Stimulated activated CD4-positive, alpha-beta T cell treated with anti-CD3 and anti-CD28 coated beads, Interleukin-15, amount 100 ng/mL, for 1 hour (primary cell): ENCODE data around the gene GBP6.
"Not testable (repeated sequence)": the region's sequence is repeated elsewhere in the genome, so short reads cannot be mapped to it uniquely, and the experiment has no call there.

Experiments
- DNase-seq, 2 donors: peaks; one replicate each; pipeline ENCODE4 v3.0.0-alpha.2; 2020; ENCODE audit warnings: low read depth in 1 of 2, low spot score in 1 of 2

Gene GBP6

GRCh38 chr1:89363638-89364536 is at the start of gene GBP6:
TSS of gene GBP6 (plus strand) at chr1:89364059. CDS start at chr1:89368552, 4,493 bp downstream.
- DNase-seq: no peak

GRCh38 chr1:89322402-89322801 is 41.5 kb upstream of the GBP6 start:
- no peak for DNase-seq

GRCh38 chr1:89331890-89332289 is 32.0 kb upstream of the GBP6 start:
- DNase-seq: no peak

GRCh38 chr1:89332461-89332860 is 31.4 kb upstream of the GBP6 start:
- DNase-seq: no peak

- DNase-seq: no peak
These were observed 28.4 kb upstream of the GBP6 start for GRCh38 chr1:89335486-89335885.

- no peak for DNase-seq
These were observed 26.0 kb upstream of the GBP6 start for GRCh38 chr1:89337903-89338302.

GRCh38 chr1:89339039-89339438 is 24.8 kb upstream of the GBP6 start:
- DNase-seq: no peak

GRCh38 chr1:89345479-89345878 is 18.4 kb upstream of the GBP6 start:
- not testable (repeated sequence) for DNase-seq

- no peak for DNase-seq
These were observed 16.6 kb upstream of the GBP6 start for GRCh38 chr1:89347296-89347695.

- no peak for DNase-seq
These were observed 13.6 kb upstream of the GBP6 start for GRCh38 chr1:89350298-89350697.

GRCh38 chr1:89351597-89352311 is 12.1 kb upstream of the GBP6 start:
- DNase-seq: no peak

GRCh38 chr1:89352421-89352820 is 11.4 kb upstream of the GBP6 start:
- no peak for DNase-seq

GRCh38 chr1:89354205-89354604 is 9.7 kb upstream of the GBP6 start:
- DNase-seq: no peak

- DNase-seq: no peak
These were observed 8.8 kb upstream of the GBP6 start for GRCh38 chr1:89355056-89355455.

- DNase-seq: no peak
These were observed 7.0 kb upstream of the GBP6 start for GRCh38 chr1:89356658-89357400.

GRCh38 chr1:89358287-89358893 is 5.5 kb upstream of the GBP6 start:
- peak; percentile 61 to 64 for DNase-seq

- DNase-seq: no peak
These were observed 3.1 kb upstream of the GBP6 start for GRCh38 chr1:89360716-89361115.

GRCh38 chr1:89361681-89362080 is 2.2 kb upstream of the GBP6 start:
- DNase-seq: no peak

- no peak for DNase-seq
These were observed 663 bp upstream of the GBP6 start for GRCh38 chr1:89363196-89363595.

GRCh38 chr1:89364954-89365550 is 1.2 kb downstream of the GBP6 start:
- no peak for DNase-seq

GRCh38 chr1:89367221-89367620 is 3.4 kb downstream of the GBP6 start:
- no peak for DNase-seq
